Aorta (tissue), 5 donors: ENCODE measurements around the gene ZXDC. TPM values are rescaled to one million over a fixed set of nuclear protein-coding genes. Genes with fewer than 3 reads are reported as not detected.

Experiments used
- ATAC-seq: fragments of 200-7000 bp; cut with Tn5 transposase; one replicate; pipeline ENCODE4 v1.9.1; 2022; ENCODE audit warnings: moderate library complexity; ENCODE audit not compliant: low FRiP score
- DNase-seq, 2 donors: peaks; one replicate each; pipeline ENCODE4 v3.0.0-alpha.2; 2020
- H3K27ac ChIP-seq, 2 donors: one replicate each; pipeline ENCODE4 v1.5.1; 2013; ENCODE audit warnings: low read length in 2 of 2, mild to moderate bottlenecking in 2 of 2, moderate library complexity in 2 of 2, control low read depth in 1 of 2, inconsistent platforms in 1 of 2, low read depth in 1 of 2
- H3K27me3 ChIP-seq, 2 donors: one replicate each; pipeline ENCODE4 v1.6.1; 2013; ENCODE audit warnings: control low read depth in 1 of 2, low read length in 1 of 2, mild to moderate bottlenecking in 1 of 2, moderate library complexity in 1 of 2; ENCODE audit not compliant: insufficient read depth in 2 of 2, control insufficient read depth in 1 of 2
- H3K36me3 ChIP-seq, 2 donors: one replicate each; pipeline ENCODE4 v1.6.1; 2013; ENCODE audit warnings: control low read depth in 1 of 2, low read length in 1 of 2, mild to moderate bottlenecking in 1 of 2; ENCODE audit not compliant: insufficient read depth in 2 of 2, control insufficient read depth in 1 of 2
- H3K4me1 ChIP-seq, 2 donors: one replicate each; pipeline ENCODE4 v1.6.1; 2013; ENCODE audit warnings: low read length in 2 of 2, control low read depth in 1 of 2, mild to moderate bottlenecking in 1 of 2, moderate library complexity in 1 of 2; ENCODE audit not compliant: insufficient read depth in 2 of 2, control insufficient read depth in 1 of 2
- H3K4me3 ChIP-seq, 2 donors: one replicate each; pipeline ENCODE4 v1.5.1; 2013; ENCODE audit warnings: low read length in 2 of 2, control low read depth in 1 of 2, mild to moderate bottlenecking in 1 of 2
- H3K9me3 ChIP-seq: one replicate; pipeline ENCODE4 v1.6.1; 2013; ENCODE audit warnings: mild to moderate bottlenecking, low read length; ENCODE audit not compliant: control insufficient read depth
- WGBS, 2 donors: extraction: QIAGEN DNeasy Blood & Tissue Kit; methylation state at CpG; one replicate each; pipeline ENCODE4 v1.1.7; 2013; 5-methylcytosine and 5-hydroxymethylcytosine counted together
- intact Hi-C, 2 donors: fragments of 100-400 bp; cut with DNase I; formaldehyde crosslinking; loops; one replicate each; pipeline versions ENCODE4 v1.14.2 to v1.15.0; 2022
- polyA plus RNA-seq, 2 donors: library from polyadenylated mRNA; stranded (reverse); fragments of 200-250 nt; gene quantifications; one replicate each; pipeline ENCODE4 v1.2.3, GENCODE V29; 2013
- total RNA-seq, 2 donors: library from RNA; stranded (reverse); fragmentation: NEBNext Ultra II Directional; extraction: Animal tissue kit (Norgen Biotek cat#: 25700); gene quantifications; one replicate each; pipeline ENCODE4 v1.2.1, GENCODE V29; 2021
- donor health status: healthy with polysubstance abuse.
- donor health status: Bipolar disorder and iron deficiency.
- donor health status: DM: no; HTN: no; CAD: no.
- donor health status: DM: no; HTN: no; CAD: no.
- donor health status: DM: yes; HTN: yes; CAD: no.

Gene ZXDC
- total and polyA plus RNA-seq, 4 donors = 4.4 to 37.5 (median 25.8) TPM

DNA sequence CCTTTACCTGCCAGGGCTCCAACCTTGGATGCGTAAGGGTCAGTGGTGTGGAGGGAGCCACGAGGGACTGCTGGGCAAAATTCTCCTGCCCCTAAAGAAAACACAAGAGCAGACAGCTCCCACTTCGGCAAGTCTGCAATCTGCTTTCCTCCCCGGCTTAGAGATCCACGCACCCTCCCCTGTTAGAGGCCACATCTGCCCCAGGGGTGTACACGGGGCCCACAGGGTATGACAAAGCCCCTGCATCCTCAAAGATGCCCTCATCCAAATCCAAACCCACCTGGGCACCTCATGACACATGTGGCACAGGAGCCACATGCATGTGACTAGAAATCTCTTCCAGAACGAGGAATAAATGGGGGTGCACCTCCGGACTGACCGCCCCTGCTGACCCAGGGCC is 25.5 kb downstream of the ZXDC start:
- no peak overlapping the region for H3K4me3 ChIP-seq
- 68 to 74% methylated on average over 9 of the region's 9 CpGs for WGBS, 2 donors
- peaks cover 0 to 3% of the 10 kb centered on the region in 2 donors for H3K36me3 ChIP-seq

DNA sequence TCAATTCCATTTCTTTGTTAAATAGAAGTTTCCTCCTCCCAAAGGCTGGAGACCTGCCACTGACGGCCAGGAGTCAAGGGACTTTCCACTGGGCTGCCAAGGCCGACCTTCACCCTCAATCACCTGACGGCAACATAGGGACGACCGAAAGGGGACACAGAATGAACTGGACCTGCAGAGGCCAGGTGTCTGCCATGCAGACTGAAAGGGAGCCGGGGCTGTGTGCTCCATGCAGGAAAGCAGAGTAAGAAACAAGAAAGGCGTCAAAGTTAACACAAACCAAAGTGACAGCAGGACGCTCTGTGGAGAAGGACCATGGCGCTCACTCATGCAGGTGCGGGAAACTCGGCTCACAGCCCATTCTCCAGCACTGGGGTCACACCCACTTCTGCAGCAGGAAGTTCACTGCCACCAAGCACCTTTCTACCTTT is 26.1 kb downstream of the ZXDC start:
- ATAC-seq (no peak), DNase-seq (peak in 1 of 2 donors; percentile 65)
- 88% methylated on average over 11 of the region's 11 CpGs for WGBS, 2 donors
- intact Hi-C loops = no loop called here
- no peaks in the 10 kb centered on the region for H3K9me3 ChIP-seq
- H3K4me1 ChIP-seq = no peaks in the 10 kb centered on the region
- no peak overlapping the region for H3K27ac ChIP-seq
- peaks cover 0 to 3% of the 10 kb centered on the region in 2 donors for H3K36me3 ChIP-seq
- no peak overlapping the region for H3K4me3 ChIP-seq
- no peaks in the 10 kb centered on the region for H3K27me3 ChIP-seq

More for the DNA sequence above, 25.5 kb downstream of the ZXDC start:
- no peaks in the 10 kb centered on the region for H3K9me3 ChIP-seq
- no peak overlapping the region for H3K27ac ChIP-seq
- intact Hi-C loops = no loop called here
- no peaks in the 10 kb centered on the region for H3K27me3 ChIP-seq
- DNase-seq (peak in 1 of 2 donors; percentile 39), ATAC-seq (no peak)
- no peaks in the 10 kb centered on the region for H3K4me1 ChIP-seq

DNA sequence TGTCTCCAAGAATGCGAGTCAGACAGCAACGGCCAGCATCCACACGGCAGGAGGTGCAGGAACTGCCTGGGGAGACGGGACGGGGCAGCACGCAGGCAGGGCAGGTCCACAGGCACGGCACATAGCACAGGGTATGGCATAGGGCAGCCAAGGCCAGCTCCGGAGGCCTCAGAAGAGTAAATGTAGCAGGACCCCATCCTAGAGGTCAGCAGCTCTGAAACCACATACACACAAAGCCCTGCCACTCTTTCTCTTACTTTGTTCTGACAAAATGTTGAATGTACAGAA is 26.9 kb downstream of the ZXDC start:
- intact Hi-C loops = no loop called here
- no peak for ATAC-seq
- Histone ChIP-seq H3K27me3 (no peaks in the 10 kb centered on the region), H3K36me3 (peaks cover 0 to 3% of the 10 kb centered on the region in 2 donors), H3K27ac (no peak overlapping the region), H3K4me1 (no peaks in the 10 kb centered on the region), H3K9me3 (no peaks in the 10 kb centered on the region), H3K4me3 (no peak overlapping the region)
- DNase-seq = peak in 1 of 2 donors; percentile 67
- WGBS, 2 donors = 87 to 91% methylated on average over 8 of the region's 8 CpGs

DNA sequence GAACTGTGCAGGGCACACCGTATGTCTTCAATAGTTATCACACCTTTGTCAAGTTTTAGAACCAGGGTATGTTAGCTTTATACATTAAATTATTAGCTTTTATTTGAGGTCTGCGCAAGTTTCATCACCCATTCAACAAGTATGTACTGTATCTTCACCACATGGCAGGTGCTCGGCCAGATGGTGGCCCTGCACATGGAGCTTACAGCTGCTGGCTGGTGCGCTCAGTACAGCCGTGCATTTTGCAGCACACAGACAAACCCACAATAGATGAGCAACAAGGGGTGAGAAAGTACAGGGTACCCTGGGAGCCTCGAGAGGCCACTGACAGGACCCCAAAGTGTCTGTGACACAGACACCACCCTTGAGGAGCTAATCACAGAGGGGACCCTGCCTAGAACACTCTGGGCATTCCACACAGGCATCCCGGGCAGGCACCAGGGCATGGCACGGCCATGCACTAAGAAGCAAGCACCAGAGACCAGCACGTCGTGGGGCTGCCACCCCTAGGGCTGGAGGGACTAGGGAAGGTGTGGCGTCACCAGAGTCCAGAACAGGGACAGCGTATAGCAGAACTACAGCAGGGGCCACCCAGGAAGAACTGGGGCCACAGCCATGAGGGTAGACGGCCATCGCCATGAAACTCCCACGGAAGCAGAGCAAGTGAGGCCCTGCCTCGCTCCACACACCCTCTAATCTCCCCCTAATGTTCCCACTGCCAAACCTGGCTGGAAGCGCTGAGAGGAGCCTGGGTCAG is 27.4 kb downstream of the ZXDC start:
- Histone ChIP-seq H3K36me3 (peaks cover 0 to 3% of the 10 kb centered on the region in 2 donors), H3K4me3 (no peak overlapping the region), H3K9me3 (no peaks in the 10 kb centered on the region), H3K4me1 (no peaks in the 10 kb centered on the region), H3K27ac (no peak overlapping the region), H3K27me3 (no peaks in the 10 kb centered on the region)
- DNase-seq = peak in 1 of 2 donors; percentile 54
- no peak for ATAC-seq
- intact Hi-C loops = no loop called here
- WGBS, 2 donors = 89 to 90% methylated on average over 17 of the region's 17 CpGs

DNA sequence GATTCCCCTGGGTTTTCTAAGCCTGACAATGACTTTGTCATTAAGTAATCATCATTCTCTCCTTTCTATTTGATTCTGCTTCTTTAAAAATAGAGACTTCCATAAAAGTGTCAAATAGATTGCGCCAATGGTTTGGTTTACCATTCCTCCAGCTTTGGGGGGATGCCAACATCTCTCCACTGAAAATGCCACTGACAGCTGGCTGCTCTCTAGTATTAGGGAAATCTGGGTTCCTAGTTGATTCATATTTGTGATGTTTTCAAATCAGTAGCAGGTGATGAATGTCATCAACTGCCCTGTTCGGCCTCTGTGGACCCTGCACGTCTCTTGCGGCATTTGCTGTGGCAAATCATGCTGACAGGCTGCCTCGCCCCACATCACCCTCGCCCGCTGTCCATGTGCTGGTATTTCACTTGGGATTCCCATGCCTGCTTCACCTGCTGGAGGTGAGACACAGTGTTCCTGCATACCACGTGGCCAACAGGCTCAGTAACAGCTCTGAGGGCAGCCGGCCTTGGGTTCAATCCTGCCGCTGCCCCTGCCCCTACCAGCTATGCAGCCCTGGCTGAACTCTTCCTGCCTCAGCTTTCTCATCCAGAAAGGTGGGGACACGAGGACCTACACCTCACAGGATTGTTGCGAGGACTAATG is 28.1 kb downstream of the ZXDC start:
- H3K4me3 ChIP-seq = no peak overlapping the region
- H3K27me3 ChIP-seq = no peaks in the 10 kb centered on the region
- peak in 1 of 2 donors; percentile 49 for DNase-seq
- no peak overlapping the region for H3K27ac ChIP-seq
- intact Hi-C loops = no loop called here
- WGBS, 2 donors = 73 to 75% methylated on average over 12 of the region's 12 CpGs
- H3K4me1 ChIP-seq = no peaks in the 10 kb centered on the region
- H3K36me3 ChIP-seq = peaks cover 0 to 3% of the 10 kb centered on the region in 2 donors
- ATAC-seq = no peak
- H3K9me3 ChIP-seq = no peaks in the 10 kb centered on the region

DNA sequence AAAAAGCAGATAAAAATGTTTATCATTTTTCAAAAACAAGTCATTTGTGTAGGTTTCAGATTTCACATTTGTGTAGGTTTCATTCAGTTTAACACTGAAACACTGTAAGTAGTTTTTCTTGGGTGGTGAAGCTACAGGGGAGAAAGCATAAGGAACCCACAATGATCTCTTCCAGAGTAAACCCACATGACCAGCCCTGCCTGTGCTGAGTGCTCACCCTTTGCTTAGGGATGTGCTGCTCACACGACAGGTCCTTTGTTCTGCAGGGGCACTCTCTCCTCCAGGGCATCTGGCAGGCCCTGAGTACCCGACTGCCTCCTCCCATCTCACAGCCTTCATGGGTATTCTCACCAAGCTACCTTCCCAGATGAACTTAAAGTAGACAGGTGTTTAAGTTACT is 28.9 kb downstream of the ZXDC start:
- H3K27me3 ChIP-seq = no peaks in the 10 kb centered on the region
- intact Hi-C loops = no loop called here
- ATAC-seq (no peak), DNase-seq (peak in 1 of 2 donors; percentile 41)
- H3K36me3 ChIP-seq = peaks cover 0 to 3% of the 10 kb centered on the region in 2 donors
- H3K27ac ChIP-seq = no peak overlapping the region
- no peak overlapping the region for H3K4me3 ChIP-seq
- H3K4me1 ChIP-seq = no peaks in the 10 kb centered on the region
- H3K9me3 ChIP-seq = no peaks in the 10 kb centered on the region
- WGBS, 2 donors = 87 to 88% methylated on average over 2 of the region's 2 CpGs

DNA sequence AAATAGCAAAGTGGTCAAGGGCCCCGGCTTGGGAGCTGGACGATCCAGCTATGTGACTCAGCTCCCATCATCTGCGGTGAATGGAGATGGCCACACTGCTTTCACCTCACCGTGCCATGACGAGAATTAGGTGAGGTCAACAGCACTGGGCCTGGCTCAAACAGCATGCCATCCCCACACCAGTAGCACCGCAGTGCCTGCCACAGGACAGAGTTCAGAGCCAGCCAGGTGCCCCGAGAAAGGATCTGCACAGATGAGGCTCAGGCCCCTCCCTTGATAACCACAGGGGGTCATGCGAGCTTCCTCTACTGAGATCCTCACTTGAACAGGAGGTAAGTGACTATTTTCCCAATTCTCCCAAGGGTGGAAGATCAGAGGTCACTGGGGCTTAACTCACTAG is 29.4 kb downstream of the ZXDC start:
- intact Hi-C loops = no loop called here
- Histone ChIP-seq H3K4me1 (no peaks in the 10 kb centered on the region), H3K9me3 (no peaks in the 10 kb centered on the region), H3K27ac (no peak overlapping the region), H3K36me3 (peaks cover 0 to 3% of the 10 kb centered on the region in 2 donors), H3K4me3 (no peak overlapping the region), H3K27me3 (no peaks in the 10 kb centered on the region)
- WGBS, 2 donors = 91 to 95% methylated on average over 8 of the region's 8 CpGs
- DNase-seq (peak in 1 of 2 donors; percentile 40), ATAC-seq (no peak)

DNA sequence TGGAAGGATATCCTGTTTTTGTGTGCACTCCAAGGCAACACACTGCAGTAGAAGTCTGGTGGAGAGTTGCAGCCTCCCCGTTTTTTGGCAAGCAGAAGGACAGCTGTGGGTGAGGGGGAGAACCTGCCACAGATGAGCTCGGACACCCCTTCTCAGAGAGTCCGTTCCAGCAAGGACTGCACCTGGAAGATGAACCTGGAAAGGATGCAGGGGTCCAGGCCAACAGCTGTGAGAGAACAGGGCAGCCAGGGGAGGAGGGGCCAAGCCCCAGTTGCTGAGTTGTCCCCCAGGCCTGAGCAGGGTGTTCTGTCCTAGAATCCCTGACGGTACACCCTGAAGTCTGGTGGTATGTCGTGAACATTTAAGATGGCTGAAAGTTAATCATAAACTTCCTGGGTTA is 30.2 kb downstream of the ZXDC start:
- no peak for ATAC-seq
- Histone ChIP-seq H3K27ac (no peak overlapping the region), H3K9me3 (no peaks in the 10 kb centered on the region), H3K36me3 (peaks cover 0 to 3% of the 10 kb centered on the region in 2 donors), H3K4me1 (no peaks in the 10 kb centered on the region), H3K27me3 (no peaks in the 10 kb centered on the region), H3K4me3 (no peak overlapping the region)
- no peak for DNase-seq
- intact Hi-C loops = no loop called here
- 59 to 62% methylated on average over 5 of the region's 5 CpGs for WGBS, 2 donors

DNA sequence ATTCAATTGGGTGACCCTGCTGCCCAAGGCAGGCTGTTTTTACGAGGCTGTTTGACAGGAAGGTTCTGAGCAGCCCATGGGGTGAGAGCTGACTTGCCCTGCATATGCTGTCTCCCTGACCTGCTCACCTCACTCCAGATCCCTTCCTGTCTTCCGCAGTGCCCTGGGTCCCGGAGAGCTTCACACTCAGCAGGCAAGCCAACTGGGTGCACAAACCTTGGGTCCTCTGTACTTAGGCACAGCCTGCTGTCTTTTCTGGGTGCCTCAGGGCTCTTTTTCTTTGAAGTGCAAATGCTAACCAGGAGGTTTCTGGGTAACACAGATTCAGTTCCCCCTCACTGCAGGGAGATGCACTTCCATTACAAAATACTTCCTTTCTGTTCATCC is 32.8 kb downstream of the ZXDC start:
- H3K4me3 ChIP-seq = no peak overlapping the region
- no peak overlapping the region for H3K27ac ChIP-seq
- no peaks in the 10 kb centered on the region for H3K9me3 ChIP-seq
- intact Hi-C loops = no loop called here
- H3K36me3 ChIP-seq = peaks cover 0 to 5% of the 10 kb centered on the region in 2 donors
- DNase-seq (peak in 1 of 2 donors; percentile 37), ATAC-seq (no peak)
- H3K27me3 ChIP-seq = no peaks in the 10 kb centered on the region
- H3K4me1 ChIP-seq = no peaks in the 10 kb centered on the region
- WGBS, 2 donors = 87 to 91% methylated on average over 3 of the region's 3 CpGs
